Activated CD4-positive, alpha-beta T cell treated with anti-CD3 and anti-CD28 coated beads for 36 hours (primary cell): Measurements from ENCODE around the gene LRWD1. TPM values are rescaled to one million over a fixed set of nuclear protein-coding genes. Genes with fewer than 3 reads are reported as not detected.
"Not testable (repeated sequence)": the region's sequence is repeated elsewhere in the genome, so short reads cannot be mapped to it uniquely, and the experiment has no call there.

Experiments
- ATAC-seq: fragments of 200-7000 bp; cut with Tn5 transposase; one replicate; pipeline ENCODE4 v1.10.0; 2021; ENCODE audit warnings: mild to moderate bottlenecking, moderate library complexity
- CTCF ChIA-PET: fragments of 350-600 bp; sonication (Branson Sonifier 250); formaldehyde crosslinking; loops from one replicate; lab custom pipeline; 2021; ENCODE audit warnings: antibody characterized with exemption; lab: Charles Lee
- POLR2A ChIA-PET: fragments of 350-600 bp; sonication (Branson Sonifier 250); formaldehyde crosslinking; loops from one replicate; lab custom pipeline; 2021; ENCODE audit warnings: antibody characterized with exemption, inconsistent platforms; lab: Charles Lee
- DNase-seq: peaks from one replicate; pipeline ENCODE4 v3.0.0-alpha.2; 2020
- H3K27ac Mint-ChIP-seq: one replicate; pipeline ENCODE4 v1.8.0; 2021; ENCODE audit warnings: mixed read lengths
- H3K27me3 Mint-ChIP-seq: one replicate; pipeline ENCODE4 v1.8.0; 2021; ENCODE audit warnings: mixed read lengths
- H3K36me3 Mint-ChIP-seq: one replicate; pipeline ENCODE4 v1.8.0; 2021; ENCODE audit warnings: low read depth, mixed read lengths
- H3K4me1 Mint-ChIP-seq: one replicate; pipeline ENCODE4 v1.8.0; 2021; ENCODE audit warnings: mixed read lengths
- H3K4me3 Mint-ChIP-seq: one replicate; pipeline ENCODE4 v1.8.0; 2021; ENCODE audit warnings: mild to moderate bottlenecking, moderate library complexity, mixed read lengths
- H3K9me3 Mint-ChIP-seq: one replicate; pipeline ENCODE4 v1.8.0; 2021; ENCODE audit warnings: low read depth, mixed read lengths
- intact Hi-C, 2 experiments: fragments of 100-400 bp; cut with DNase I in 1 of 2; cut with micrococcal nuclease in 1 of 2; formaldehyde crosslinking; loops; one replicate each; pipeline versions ENCODE4 v1.14.2 to v1.15.1; 2022 to 2024; cut with DNase I, micrococcal nuclease
- total RNA-seq, 2 experiments: library from RNA; stranded (reverse); gene quantifications; one replicate each; pipeline ENCODE4 v1.2.3, GENCODE V29; 2021

The LRWD1 gene
- total RNA-seq, 2 experiments from 2014 or later = 13.6 to 14.4 TPM

DNA sequence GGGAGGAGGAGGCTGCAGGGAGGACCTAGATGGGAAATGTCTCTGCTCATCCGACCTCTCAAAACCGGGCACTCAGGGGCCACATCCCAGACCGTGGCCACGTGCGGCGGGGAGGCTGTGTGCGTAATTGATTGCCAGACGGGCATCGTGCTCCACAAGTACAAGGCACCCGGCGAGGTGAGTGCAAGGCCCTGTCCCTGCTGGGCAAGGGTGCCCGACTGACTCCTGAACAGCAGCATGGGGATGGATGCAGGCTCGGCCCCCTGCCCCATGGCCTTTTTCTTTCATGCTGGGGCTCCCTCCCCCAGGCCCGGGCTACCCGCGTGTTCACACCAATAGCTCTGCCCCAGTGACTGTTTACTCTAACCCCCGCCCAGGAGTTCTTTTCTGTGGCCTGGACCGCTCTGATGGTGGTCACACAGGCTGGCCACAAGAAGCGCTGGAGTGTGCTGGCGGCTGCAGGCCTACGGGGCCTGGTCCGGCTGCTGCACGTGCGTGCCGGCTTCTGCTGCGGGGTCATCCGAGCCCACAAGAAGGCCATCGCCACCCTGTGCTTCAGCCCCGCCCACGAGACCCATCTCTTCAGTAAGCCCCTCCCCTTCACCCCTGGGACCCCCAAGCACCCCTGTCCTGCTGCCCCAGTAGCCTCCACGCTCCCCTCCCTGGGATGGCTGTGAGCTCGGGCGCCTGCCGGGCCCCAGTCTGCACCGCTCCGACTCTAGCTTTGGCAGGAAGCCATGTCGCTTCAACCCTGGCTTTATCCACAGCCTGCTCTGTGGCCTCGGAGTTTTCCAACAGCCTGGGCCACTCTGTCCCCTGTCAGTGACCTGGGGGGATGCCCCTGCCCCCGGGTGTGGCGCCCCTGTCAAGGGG lies 3.9 kb downstream of the LRWD1 start:
- intact Hi-C loops = loop anchor here (10.0 kb wide), 2 partner anchors 184 to 1144 kb away; partner anchors contain the start of genes IFT22 (in 1 of the 2) and SH2B2 (in 1 of the 2)
- no peak overlapping the region for H3K4me3 Mint-ChIP-seq

DNA sequence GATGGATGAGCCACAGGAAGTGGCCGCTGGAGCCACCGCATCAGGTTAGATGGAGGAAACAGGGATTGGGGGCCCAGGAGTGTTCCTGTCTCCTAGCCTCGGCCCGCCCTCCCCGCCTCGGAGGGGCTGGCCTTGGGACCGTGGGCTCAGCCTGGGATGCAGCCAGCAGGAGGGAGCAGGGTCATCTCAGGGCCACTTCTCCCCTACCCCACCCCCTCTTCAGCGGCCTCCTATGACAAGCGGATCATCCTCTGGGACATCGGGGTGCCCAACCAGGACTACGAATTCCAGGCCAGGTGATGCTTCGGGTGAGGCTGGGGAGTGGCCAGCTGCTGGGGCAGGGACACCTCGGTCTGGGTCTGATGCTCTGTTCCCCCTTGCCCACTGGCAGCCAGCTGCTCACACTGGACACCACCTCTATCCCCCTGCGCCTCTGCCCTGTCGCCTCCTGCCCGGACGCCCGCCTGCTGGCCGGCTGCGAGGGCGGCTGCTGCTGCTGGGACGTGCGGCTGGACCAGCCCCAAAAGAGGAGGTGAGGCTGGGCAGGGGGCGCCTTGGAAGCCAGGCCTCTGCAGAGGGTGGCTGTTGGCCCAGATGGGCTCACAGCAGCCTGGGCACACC lies 4.7 kb downstream of the LRWD1 start:
- ChIA-PET CTCF (no interaction called here), POLR2A (no interaction called here)
- intact Hi-C loops = loop anchor here (10.0 kb wide), 2 partner anchors 185 to 1145 kb away; partner anchors contain the start of genes IFT22 (in 1 of the 2) and SH2B2 (in 1 of the 2)
- Mint-ChIP-seq H3K9me3 (no peaks in the 10 kb centered on the region), H3K4me1 (peaks cover 17% of the 10 kb centered on the region), H3K27me3 (no peaks in the 10 kb centered on the region), H3K4me3 (no peak overlapping the region), H3K36me3 (peaks cover 4% of the 10 kb centered on the region), H3K27ac (no peak overlapping the region)
- no peak for ATAC-seq
- DNase-seq = no peak

More for the DNA sequence above, 3.9 kb downstream of the LRWD1 start:
- ATAC-seq = no peak
- ChIA-PET CTCF (no interaction called here), POLR2A (no interaction called here)
- Mint-ChIP-seq H3K36me3 (peaks cover 4% of the 10 kb centered on the region), H3K9me3 (no peaks in the 10 kb centered on the region), H3K4me1 (peaks cover 23% of the 10 kb centered on the region), H3K27me3 (no peaks in the 10 kb centered on the region), H3K27ac (no peak overlapping the region)
- no peak for DNase-seq

DNA sequence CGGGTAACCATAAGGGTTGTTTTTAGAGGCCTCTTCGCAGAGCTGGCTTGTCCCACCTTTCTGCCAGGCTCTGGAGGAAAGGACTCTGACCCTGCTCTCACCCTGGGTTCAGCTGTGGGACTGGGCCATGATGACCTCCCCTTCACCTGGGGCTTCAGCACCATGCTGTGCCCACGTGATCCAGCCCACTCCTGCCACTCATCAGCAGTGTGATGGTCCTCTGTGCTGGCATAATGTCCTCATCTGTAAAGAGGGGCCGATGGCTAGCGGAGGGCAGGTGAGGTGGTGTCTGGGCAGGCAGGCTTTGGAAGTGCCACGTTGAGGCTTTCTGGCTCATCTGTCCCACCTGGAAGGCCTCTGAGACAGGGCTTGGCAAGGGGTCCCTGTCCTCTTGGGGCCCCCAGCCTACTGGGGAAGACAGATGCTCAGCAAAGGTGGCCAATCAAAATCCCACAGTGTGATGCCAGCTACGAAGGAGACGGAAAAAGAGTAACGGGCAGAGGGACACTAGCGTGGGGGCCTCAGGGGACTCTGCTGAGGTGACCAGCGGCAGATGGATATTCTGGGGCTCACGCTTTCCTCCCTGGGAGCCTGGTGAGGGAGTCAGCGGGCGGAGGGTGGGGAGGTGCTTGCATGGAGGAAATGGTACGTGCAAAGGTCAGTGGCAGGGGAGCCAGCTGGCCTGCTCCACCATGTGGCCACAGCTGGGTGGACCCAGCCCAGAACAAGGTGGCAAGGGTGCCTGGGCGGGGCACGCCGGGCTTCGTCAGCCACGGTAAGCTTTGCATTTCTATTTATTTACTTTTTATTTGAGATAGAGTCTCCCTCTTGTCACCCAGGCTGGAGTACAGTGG lies 5.4 kb downstream of the LRWD1 start:
- ChIA-PET CTCF (no interaction called here), POLR2A (no interaction called here)
- Mint-ChIP-seq H3K4me1 (peaks cover 17% of the 10 kb centered on the region), H3K27ac (no peak overlapping the region), H3K36me3 (peaks cover 4% of the 10 kb centered on the region), H3K9me3 (no peaks in the 10 kb centered on the region), H3K27me3 (no peaks in the 10 kb centered on the region), H3K4me3 (no peak overlapping the region)
- ATAC-seq (no peak), DNase-seq (no peak)
- intact Hi-C loops = loop anchor here (10.0 kb wide), 2 partner anchors 185 to 1145 kb away; partner anchors contain the start of genes IFT22 (in 1 of the 2) and SH2B2 (in 1 of the 2)

DNA sequence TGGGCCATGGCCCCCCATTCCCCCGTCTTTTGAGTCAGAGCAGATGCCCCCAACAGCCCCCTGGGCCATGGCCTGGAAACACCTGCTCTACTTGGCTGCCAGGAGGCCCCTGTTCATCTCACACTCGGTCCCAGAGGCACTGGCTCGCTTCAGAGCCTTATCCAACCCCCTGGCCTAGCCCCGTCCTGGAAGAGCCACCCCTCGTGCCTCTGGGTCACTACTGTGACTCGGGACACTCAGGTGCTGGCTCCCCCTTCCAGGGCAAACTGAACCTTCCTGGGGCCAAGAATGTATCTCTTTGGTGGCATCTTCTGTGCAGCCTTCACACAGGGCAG lies 7.0 kb downstream of the LRWD1 start:
- H3K27me3 Mint-ChIP-seq = no peaks in the 10 kb centered on the region
- POLR2A ChIA-PET = no interaction called here
- intact Hi-C loops = no loop called here
- peak overlapping the region; percentile 42 for H3K27ac Mint-ChIP-seq
- ATAC-seq (no peak), DNase-seq (no peak)
- H3K9me3 Mint-ChIP-seq = no peaks in the 10 kb centered on the region
- CTCF ChIA-PET = no interaction called here
- H3K4me3 Mint-ChIP-seq = no peak overlapping the region
- peaks cover 4% of the 10 kb centered on the region for H3K36me3 Mint-ChIP-seq
- peaks cover 5% of the 10 kb centered on the region for H3K4me1 Mint-ChIP-seq

DNA sequence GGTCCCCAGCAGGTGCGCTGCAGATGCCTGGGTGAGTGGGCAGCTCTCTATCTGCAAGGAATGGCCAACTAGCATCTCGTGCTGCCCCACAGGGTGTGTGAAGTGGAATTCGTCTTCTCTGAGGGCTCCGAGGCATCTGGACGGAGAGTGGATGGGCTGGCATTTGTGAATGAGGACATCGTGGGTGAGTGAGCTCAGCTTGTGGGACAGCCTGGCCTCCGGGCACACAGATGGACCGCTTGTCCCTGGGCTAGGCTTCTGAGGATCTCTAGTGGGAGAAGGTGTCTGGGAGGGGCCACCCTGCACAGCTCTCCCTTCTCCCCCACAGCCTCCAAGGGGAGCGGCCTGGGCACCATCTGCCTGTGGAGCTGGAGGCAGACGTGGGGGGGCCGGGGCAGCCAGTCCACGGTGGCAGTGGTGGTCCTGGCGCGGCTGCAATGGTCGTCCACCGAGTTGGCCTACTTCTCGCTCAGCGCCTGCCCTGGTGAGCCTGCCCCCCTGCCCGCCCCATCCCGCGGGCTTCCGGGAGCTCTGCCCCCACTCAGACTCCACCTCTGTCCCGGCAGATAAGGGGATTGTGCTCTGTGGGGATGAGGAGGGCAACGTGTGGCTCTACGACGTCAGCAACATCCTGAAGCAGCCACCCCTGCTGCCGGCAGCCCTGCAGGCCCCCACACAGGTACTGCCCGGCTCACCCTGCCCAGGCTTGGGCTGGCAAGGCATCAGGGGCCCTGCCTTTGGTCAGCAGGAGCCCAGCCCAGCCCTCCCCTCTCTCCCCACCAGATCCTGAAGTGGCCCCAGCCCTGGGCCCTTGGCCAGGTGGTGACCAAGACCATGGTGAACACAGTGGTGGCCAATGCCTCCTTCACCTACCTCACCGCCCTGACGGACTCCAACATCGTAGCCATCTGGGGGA lies 7.6 kb downstream of the LRWD1 start:
- no peak for DNase-seq
- Mint-ChIP-seq H3K4me3 (no peak overlapping the region), H3K36me3 (peaks cover 4% of the 10 kb centered on the region), H3K27ac (peak overlapping the region; percentile 42), H3K9me3 (no peaks in the 10 kb centered on the region), H3K27me3 (no peaks in the 10 kb centered on the region), H3K4me1 (no peaks in the 10 kb centered on the region)
- ChIA-PET POLR2A (interaction anchor here (0.5 kb wide), 1 partner anchor 30 kb away, joined by 3 read pairs; no protein-coding TSS in a partner anchor), CTCF (no interaction called here)
- ATAC-seq = no peak
- intact Hi-C loops = no loop called here

DNA sequence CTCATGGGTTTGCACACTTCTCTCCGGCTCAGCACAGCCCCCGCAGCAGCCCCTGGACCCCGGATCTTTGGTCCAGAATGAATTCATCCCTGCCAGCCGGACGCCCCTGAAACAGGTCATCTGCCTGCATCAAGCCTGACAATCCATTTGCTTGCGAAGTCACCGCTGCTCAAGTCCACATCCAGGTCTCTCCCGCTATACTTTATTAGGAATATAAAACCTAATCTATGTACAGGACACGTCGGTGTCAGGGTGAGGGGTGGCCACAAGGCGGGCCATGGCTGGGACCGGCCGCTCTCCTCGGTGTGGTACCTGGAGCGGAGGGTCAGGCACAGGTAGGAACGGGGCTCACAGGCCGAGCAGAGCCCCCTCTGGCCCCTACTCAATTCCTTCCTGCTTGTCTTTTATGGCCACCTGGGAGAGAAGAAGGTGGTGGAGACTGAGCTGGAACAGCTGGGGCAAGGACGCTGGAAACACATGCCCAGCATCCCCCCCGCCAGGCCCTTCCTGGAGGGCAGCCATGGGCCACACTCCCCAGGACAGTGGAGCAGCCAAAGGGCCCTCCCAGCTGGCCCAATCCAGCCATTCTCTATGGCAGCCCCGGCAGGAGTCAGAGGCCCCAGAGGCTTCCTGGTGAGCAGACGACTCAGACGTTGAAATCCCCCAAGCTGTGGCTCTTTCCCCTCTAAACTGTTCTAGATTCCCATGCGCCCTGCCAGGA lies 8.6 kb downstream of the LRWD1 start:
- ATAC-seq (no peak), DNase-seq (no peak)
- H3K36me3 Mint-ChIP-seq = peaks cover 4% of the 10 kb centered on the region
- ChIA-PET CTCF (no interaction called here), POLR2A (interaction anchor here (0.5 to 0.6 kb wide), 2 partner anchors 31 to 51 kb away, joined by 3 to 4 read pairs; no protein-coding TSS in a partner anchor)
- H3K9me3 Mint-ChIP-seq = no peaks in the 10 kb centered on the region
- no peak overlapping the region for H3K4me3 Mint-ChIP-seq
- no peak overlapping the region for H3K27ac Mint-ChIP-seq
- H3K4me1 Mint-ChIP-seq = no peaks in the 10 kb centered on the region
- intact Hi-C loops = no loop called here
- no peaks in the 10 kb centered on the region for H3K27me3 Mint-ChIP-seq

DNA sequence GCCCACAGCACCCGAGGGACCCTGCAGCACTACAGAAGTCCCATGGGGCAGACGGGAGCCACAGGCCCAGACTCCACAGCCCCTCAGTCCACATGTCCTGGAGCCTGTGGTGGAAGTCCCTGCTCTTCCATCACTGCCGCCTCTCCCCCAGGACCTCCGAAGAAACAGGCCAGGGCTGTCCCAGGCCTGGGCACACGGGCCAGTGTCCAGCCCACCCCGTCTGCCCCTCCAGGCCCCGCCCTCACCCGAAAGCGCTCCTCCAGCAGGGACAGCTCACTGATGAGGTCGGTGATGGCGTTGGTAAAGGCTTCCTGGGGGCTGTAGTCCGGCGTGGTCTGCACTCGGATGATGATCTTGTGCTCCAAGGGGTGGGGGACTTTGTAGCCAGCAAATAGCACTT lies 9.3 kb downstream of the LRWD1 start:
- H3K27me3 Mint-ChIP-seq, H3K4me1 Mint-ChIP-seq, ATAC-seq, CTCF ChIA-PET, H3K4me3 Mint-ChIP-seq, H3K27ac Mint-ChIP-seq, DNase-seq, H3K9me3 Mint-ChIP-seq, intact Hi-C loops, H3K36me3 Mint-ChIP-seq: not testable (repeated sequence)
- POLR2A ChIA-PET = interaction anchor here (0.6 kb wide), 1 partner anchor 52 kb away, joined by 4 read pairs; no protein-coding TSS in a partner anchor

DNA sequence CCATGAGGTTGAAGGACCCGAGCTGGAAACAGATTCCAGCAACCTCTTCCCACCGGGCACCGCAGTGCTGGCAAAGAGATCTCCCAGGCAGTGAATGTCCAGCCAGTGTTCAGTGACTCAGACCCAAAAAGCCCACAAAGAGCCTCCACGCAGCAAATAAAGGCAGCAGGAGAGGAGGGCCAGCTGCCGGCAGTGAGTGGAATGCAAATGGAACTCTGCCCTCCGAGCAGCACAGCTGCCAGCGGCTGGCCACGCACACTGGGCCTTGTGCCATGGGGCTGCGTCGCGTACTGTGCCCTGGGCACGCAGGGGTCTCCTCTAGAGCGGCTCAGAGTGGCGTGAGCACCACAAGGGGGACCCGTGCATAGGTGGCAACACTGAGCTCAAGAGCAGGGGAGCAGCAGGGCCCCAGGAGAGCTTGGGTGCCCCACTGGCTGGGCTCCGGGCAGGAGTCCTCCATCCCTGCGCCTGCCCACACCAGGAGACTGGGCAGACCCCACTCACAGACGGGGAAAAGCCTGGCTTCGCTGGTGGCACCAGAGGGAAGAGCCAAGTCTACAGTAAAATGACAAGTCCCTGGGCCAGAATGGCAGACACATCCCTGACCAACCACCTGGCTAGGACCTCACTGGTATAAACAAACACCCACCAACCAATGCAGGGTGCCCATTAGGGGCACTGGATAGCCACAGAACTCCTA lies 10.1 kb downstream of the LRWD1 start:
- H3K4me1 Mint-ChIP-seq, H3K4me3 Mint-ChIP-seq, H3K9me3 Mint-ChIP-seq, CTCF ChIA-PET, H3K27ac Mint-ChIP-seq, DNase-seq, POLR2A ChIA-PET, H3K27me3 Mint-ChIP-seq, ATAC-seq, H3K36me3 Mint-ChIP-seq, intact Hi-C loops: not testable (repeated sequence)

DNA sequence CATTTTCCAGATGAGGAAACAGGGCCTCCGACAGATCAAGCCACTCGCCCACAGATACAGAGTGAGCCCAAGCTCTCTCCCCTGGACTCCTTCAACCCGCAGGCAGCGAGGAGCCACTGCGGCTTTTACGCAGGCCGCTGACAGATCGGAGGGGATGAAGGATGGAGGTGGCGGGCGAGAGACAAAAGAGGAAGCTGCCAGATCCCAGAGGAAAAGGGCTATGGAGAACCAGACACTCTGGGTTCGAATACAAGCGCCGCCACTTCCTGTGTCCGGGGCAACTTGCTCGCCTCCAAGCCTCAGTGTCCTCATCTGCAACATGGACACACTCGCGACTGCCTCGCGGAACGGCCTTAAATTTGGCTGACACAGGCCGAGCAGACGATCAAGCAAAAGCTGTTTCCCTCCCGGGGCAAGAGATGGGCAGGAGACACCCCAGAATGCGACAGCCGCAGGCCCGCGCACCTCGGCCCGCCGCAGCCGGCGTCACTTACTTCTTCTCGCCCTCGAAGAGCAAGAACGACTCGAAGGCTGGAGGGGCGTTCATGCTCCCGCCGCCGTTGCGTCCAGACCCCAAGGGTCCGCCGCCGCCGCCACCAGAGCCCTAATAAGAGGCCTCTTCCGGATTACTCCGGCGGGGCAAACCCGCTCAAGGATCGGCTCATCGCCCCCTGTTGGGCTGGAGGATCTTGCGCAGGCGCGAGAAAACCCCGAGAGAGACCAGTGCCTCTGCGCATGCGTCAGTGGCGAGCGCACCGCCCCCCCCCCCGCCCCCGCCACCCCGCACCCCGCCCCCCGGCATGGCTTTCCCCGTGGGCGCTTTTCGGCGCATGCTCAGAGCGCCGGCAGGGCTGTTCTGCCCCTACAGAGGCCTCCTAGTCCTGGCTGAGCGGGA lies 13.8 kb downstream of the LRWD1 start, which contains the start of gene POLR2J:
Gene POLR2J, minus strand, starts transcription at position 609 of the 895 bp plus-strand sequence. Its CDS starts 62 bp downstream, at position 547.
- peak within 1 kb of the TSS; percentile 80 for H3K27ac Mint-ChIP-seq
- CTCF ChIA-PET, POLR2A ChIA-PET, H3K36me3 Mint-ChIP-seq, H3K4me1 Mint-ChIP-seq, H3K27me3 Mint-ChIP-seq, H3K9me3 Mint-ChIP-seq, intact Hi-C loops: not testable (repeated sequence)
- ATAC-seq (peak; percentile 89), DNase-seq (peak; percentile 93)
- peak within 1 kb of the TSS; percentile 80 for H3K4me3 Mint-ChIP-seq
